ENCODE measurements around the gene TENM4. TPM values are rescaled to one million over a fixed set of nuclear protein-coding genes. Genes with fewer than 3 reads are reported as not detected.

The TENM4 gene
- total and polyA plus RNA-seq, 2 of the 13 experiments (the other 11 are each of a cell fraction or from before 2014, with no cell fraction given): not detected

DNA sequence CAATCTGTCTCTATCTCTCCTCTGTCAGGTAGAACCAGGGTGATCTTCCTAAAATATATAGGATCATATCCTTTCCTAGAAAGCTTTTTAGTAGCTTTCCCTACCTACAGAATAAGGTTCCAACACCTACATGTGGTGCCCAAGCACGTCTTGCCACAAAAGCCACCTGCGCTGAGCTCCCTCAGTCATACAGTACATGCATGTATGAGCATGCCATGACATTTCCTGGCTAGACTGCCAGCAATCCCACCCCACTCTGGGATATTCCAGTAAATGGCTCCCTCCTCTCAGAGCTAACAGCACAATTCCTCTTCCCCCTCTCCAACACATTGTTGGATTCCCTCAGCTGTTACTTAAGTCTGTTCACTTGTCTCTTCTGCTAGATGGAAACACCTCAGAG lies 398.0 kb downstream of the TENM4 start (continued):
- TF ChIP-seq ZNF296 (CRISPR knock-in tag; conservative IDR thresholded peaks at IDR 0.05): no peak
- TF ChIP-seq ZNF572 (CRISPR knock-in tag; IDR thresholded peaks at IDR 0.05): no peak

DNA sequence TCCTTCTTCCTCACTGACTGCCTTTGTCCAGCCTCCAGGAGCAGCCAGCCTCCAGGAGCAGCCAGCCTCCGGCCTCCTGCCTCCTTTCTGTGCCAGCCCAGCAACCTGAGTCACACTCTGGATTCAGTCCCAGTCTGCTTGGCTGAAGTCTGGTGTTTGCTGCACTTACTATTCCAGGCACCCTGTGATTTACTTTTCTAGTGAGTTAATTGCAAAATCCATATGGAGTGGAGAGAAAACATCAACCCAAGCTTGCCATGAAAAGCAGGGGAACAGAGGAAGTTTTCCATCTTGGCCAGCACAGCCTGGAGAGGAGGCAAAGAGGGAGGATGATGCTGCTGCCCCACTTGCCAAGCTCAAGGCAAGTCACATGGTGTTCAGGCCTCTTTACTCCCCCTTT lies 400.5 kb downstream of the TENM4 start:
- Histone ChIP-seq H3K27ac (ENCODE audit: extremely low read length, insufficient read depth, low read length) (no peak overlapping the region), H3K79me2 (ENCODE audit: insufficient read depth, low read length) (no peaks in the 10 kb centered on the region), H3K4me1 (ENCODE audit: insufficient read depth, low read length) (no peaks in the 10 kb centered on the region), H3K9ac (ENCODE audit: insufficient read depth, low read depth, low read length) (no peak overlapping the region), H4K20me1 (ENCODE audit: insufficient read depth, low read length) (no peaks in the 10 kb centered on the region), H3K36me3 (replicated peaks in 1 of 2; ENCODE audit: control insufficient read depth in 1 of 2, insufficient read depth in 2 of 2, low read length in 2 of 2) (no peaks in the 10 kb centered on the region), H3K27me3 (ENCODE audit: control insufficient read depth in 1 of 2, insufficient read depth in 2 of 2, low read length in 2 of 2) (peaks cover 0 to 1% of the 10 kb centered on the region in 2 experiments; a peak in 1 of 5 replicates), H2AFZ (ENCODE audit: low read length) (no peak overlapping the region), H3K4me3 (replicated peaks in 1 of 3; ENCODE audit: insufficient read depth in 1 of 3, low read depth in 2 of 3, low read length in 3 of 3) (no peak overlapping the region), H3K9me3 (ENCODE audit: low read length) (no peaks in the 10 kb centered on the region), H3K4me2 (ENCODE audit: low read depth, low read length) (no peak overlapping the region)
- ATAC-seq (no peak), FAIRE-seq (no peak), DNase-seq (ENCODE audit: low spot score) (no peak)
- WGBS (ENCODE audit: low lambda C conversion rate): 9% methylated on average over 1 of the region's 1 CpG
- in situ Hi-C loops (cut with HindIII; ENCODE audit: extremely low pct_ligation_motif_present, low pct_unique_long_range_greater_than_20kb): no loop called here
- CTCF ChIA-PET (ENCODE audit: low intra/inter-chr PET ratio, low total read pairs): no interaction called here
- intact Hi-C loops (cut with micrococcal nuclease; ENCODE audit: unreplicated experiment): no loop called here
- BruUV-seq (replicated peaks): no TSS peak
- POLR2A ChIA-PET: no interaction called here
- no peak for TF ChIP-seq CCDC6 (CRISPR knock-in tag; IDR thresholded peaks at IDR 0.05)
- TF ChIP-seq, protein P1, sequence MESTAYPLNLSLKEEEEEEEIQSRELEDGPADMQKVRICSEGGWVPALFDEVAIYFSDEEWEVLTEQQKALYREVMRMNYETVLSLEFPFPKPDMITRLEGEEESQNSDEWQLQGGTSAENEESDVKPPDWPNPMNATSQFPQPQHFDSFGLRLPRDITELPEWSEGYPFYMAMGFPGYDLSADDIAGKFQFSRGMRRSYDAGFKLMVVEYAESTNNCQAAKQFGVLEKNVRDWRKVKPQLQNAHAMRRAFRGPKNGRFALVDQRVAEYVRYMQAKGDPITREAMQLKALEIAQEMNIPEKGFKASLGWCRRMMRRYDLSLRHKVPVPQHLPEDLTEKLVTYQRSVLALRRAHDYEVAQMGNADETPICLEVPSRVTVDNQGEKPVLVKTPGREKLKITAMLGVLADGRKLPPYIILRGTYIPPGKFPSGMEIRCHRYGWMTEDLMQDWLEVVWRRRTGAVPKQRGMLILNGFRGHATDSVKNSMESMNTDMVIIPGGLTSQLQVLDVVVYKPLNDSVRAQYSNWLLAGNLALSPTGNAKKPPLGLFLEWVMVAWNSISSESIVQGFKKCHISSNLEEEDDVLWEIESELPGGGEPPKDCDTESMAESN (CRISPR knock-in tag; conservative IDR thresholded peaks at IDR 0.05): no peak
- TF ChIP-seq, protein P2, sequence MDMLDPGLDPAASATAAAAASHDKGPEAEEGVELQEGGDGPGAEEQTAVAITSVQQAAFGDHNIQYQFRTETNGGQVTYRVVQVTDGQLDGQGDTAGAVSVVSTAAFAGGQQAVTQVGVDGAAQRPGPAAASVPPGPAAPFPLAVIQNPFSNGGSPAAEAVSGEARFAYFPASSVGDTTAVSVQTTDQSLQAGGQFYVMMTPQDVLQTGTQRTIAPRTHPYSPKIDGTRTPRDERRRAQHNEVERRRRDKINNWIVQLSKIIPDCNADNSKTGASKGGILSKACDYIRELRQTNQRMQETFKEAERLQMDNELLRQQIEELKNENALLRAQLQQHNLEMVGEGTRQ (IDR thresholded peaks at IDR 0.05; ENCODE audit: low read depth, low read length): no peak
- TF ChIP-seq, protein P2 (CRISPR knock-in tag; IDR thresholded peaks at IDR 0.05; ENCODE audit: borderline replicate concordance): no peak
- no peak for TF ChIP-seq NR2F2 (IDR thresholded peaks at IDR 0.05; ENCODE audit: borderline replicate concordance, low read depth)
- TF ChIP-seq FOXO1 (CRISPR knock-in tag; IDR thresholded peaks at IDR 0.05): no peak
- TF ChIP-seq KLF12 (CRISPR knock-in tag; IDR thresholded peaks at IDR 0.05; ENCODE audit: borderline replicate concordance): no peak
- no peak for TF ChIP-seq ZNF264 (CRISPR knock-in tag; IDR thresholded peaks at IDR 0.05)
- TF ChIP-seq, protein P3, sequence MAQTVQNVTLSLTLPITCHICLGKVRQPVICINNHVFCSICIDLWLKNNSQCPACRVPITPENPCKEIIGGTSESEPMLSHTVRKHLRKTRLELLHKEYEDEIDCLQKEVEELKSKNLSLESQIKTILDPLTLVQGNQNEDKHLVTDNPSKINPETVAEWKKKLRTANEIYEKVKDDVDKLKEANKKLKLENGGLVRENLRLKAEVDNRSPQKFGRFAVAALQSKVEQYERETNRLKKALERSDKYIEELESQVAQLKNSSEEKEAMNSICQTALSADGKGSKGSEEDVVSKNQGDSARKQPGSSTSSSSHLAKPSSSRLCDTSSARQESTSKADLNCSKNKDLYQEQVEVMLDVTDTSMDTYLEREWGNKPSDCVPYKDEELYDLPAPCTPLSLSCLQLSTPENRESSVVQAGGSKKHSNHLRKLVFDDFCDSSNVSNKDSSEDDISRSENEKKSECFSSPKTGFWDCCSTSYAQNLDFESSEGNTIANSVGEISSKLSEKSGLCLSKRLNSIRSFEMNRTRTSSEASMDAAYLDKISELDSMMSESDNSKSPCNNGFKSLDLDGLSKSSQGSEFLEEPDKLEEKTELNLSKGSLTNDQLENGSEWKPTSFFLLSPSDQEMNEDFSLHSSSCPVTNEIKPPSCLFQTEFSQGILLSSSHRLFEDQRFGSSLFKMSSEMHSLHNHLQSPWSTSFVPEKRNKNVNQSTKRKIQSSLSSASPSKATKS (CRISPR knock-in tag; IDR thresholded peaks at IDR 0.05): no peak
- no peak for TF ChIP-seq ZNF547 (CRISPR knock-in tag; IDR thresholded peaks at IDR 0.05)
- no peak for TF ChIP-seq ZNF232 (CRISPR knock-in tag; IDR thresholded peaks at IDR 0.05; ENCODE audit: borderline replicate concordance)
- TF ChIP-seq, protein P4, sequence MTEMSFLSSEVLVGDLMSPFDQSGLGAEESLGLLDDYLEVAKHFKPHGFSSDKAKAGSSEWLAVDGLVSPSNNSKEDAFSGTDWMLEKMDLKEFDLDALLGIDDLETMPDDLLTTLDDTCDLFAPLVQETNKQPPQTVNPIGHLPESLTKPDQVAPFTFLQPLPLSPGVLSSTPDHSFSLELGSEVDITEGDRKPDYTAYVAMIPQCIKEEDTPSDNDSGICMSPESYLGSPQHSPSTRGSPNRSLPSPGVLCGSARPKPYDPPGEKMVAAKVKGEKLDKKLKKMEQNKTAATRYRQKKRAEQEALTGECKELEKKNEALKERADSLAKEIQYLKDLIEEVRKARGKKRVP (CRISPR knock-in tag; IDR thresholded peaks at IDR 0.05): no peak
- no peak for TF ChIP-seq MAZ (IDR thresholded peaks at IDR 0.05; ENCODE audit: borderline replicate concordance, low read depth, low read length)
- TF ChIP-seq MAZ (CRISPR knock-in tag; IDR thresholded peaks at IDR 0.05; ENCODE audit: low read depth): no peak
- TF ChIP-seq ESRRA (CRISPR knock-in tag; IDR thresholded peaks at IDR 0.05; ENCODE audit: low read depth): no peak
- TF ChIP-seq FOXC1 (CRISPR knock-in tag; IDR thresholded peaks at IDR 0.05; ENCODE audit: borderline replicate concordance): no peak

Data from HepG2 (cell line).